Endometrial microvascular endothelial cells (primary cell): ENCODE results near the gene ADGRG7. TPM values are rescaled to one million over a fixed set of nuclear protein-coding genes. Genes with fewer than 3 reads are reported as not detected.
"Not testable (repeated sequence)": the region's sequence is repeated elsewhere in the genome, so short reads cannot be mapped to it uniquely, and the experiment has no call there.

Experiments
- in situ Hi-C: cut with HindIII; loops from 2 replicates; pipeline ENCODE4 v1.10.0; 2017; ENCODE audit warnings: low sequenced_read_pairs, low pct_unique_long_range_greater_than_20kb; ENCODE audit errors: inconsistent ontology term
- total RNA-seq: library from RNA; depleted of rRNA; stranded (reverse); fragments of >200 nt; gene quantifications from one replicate; pipeline ENCODE4 v1.2.3, GENCODE V29; 2015; ENCODE audit errors: inconsistent ontology term

The ADGRG7 gene, protein sequence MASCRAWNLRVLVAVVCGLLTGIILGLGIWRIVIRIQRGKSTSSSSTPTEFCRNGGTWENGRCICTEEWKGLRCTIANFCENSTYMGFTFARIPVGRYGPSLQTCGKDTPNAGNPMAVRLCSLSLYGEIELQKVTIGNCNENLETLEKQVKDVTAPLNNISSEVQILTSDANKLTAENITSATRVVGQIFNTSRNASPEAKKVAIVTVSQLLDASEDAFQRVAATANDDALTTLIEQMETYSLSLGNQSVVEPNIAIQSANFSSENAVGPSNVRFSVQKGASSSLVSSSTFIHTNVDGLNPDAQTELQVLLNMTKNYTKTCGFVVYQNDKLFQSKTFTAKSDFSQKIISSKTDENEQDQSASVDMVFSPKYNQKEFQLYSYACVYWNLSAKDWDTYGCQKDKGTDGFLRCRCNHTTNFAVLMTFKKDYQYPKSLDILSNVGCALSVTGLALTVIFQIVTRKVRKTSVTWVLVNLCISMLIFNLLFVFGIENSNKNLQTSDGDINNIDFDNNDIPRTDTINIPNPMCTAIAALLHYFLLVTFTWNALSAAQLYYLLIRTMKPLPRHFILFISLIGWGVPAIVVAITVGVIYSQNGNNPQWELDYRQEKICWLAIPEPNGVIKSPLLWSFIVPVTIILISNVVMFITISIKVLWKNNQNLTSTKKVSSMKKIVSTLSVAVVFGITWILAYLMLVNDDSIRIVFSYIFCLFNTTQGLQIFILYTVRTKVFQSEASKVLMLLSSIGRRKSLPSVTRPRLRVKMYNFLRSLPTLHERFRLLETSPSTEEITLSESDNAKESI
- not detected for total RNA-seq

DNA sequence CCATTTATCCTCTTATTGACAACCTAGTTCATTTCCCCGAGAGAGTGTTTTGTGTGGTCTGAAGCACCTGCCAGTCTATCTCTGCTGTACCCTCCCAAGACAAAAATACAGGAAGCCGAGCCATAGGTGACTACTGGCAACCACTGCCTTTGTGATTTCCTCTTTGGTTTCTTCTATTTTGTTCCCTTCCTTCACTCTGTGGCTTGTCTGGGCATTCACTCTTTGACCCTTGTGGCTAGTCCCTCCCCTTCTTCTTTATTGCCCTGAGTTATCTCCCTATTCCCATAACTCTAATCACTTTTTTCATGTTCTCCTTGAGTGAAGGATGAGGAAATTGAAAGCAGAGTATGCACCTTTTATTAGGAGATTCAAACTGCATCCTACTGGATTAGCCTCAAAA, at the start of gene ADGRG7:
Gene ADGRG7, plus strand, starts transcription at position 297 of the 400 bp plus-strand sequence. CDS start 256 bp downstream, outside the sequence.
- in situ Hi-C loops: no loop called here

DNA sequence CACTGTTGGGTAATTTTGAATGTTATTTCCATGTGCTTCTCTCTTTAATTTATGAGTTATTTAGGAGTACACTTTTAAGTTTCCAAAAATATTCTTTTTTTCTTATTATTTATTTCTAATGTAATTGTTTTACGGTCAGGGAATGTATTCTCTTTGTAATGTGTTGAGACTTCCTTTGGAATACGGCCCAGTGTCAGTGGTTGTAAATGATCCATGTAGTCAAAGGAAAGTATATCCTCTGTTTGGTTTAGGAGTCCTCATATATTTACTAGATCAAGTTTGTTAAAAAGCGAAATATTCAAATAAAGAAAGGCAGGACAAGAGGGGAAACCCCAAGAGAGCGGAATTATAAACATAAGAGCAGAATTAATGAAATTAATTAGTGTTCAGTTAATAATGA, 49.0 kb upstream of the ADGRG7 start:
- in situ Hi-C loops: no loop called here

DNA sequence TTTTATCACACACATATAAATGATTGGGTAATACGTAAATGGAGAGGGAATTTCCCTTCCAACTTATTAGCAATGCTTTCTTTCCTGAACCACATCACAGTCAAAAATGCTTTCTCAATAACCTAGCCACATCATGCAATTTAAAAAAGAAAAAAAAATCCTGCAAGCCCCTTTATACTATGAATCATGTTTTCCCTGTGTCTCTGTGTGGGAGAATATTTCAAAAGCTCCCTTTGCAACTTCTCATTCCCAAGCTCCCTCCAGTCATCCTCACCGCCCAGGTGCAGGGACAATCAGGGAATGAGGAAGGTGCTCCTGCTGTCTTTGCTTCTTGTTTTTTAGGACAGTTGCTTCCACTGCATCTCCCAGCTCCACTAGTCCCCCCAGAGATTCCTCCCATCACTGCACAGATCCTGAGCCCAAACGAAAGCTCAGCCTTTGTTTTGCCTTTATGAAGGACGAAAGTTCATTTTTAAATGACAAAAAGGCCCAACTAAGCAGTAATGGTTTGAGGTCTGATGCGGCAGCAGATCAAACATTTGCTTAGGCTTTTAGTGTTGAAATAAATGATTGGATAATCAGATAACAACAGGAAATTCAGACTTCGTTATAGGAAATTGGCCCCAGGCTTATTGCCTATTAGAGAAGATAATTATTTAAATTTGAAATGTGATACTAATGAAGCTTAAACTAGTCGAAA, 47.8 kb upstream of the ADGRG7 start:
- in situ Hi-C loops: no loop called here

DNA sequence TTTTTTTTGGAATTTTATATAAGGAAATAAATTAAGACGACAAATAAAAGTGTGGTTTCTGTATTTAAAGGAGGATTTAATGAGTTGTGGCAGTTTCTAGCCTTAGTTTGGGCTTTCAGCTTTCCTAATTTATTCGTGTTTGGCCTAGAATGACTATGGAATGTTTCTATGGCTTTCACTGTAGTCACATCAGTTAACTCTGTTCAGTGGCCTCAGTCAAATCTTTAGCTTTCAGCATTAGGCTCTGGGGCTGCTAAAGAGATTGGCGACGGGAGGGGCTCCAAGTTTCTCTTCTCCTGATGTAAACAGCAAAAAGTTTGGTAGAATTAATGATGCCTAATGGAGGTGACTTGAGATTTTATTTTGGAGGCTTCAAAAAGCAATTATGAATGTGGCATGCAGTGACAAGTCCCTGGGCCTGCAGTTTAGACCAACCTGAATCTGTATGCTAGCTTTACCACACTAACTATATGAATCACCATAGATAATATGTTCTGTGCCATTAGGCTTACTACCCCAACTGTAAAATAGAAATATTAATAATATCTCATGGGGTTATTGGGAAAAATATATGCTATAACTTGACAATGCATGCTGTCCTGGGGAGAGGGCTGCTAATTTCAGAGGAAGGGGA, 47.1 kb upstream of the ADGRG7 start:
- in situ Hi-C loops: no loop called here

DNA sequence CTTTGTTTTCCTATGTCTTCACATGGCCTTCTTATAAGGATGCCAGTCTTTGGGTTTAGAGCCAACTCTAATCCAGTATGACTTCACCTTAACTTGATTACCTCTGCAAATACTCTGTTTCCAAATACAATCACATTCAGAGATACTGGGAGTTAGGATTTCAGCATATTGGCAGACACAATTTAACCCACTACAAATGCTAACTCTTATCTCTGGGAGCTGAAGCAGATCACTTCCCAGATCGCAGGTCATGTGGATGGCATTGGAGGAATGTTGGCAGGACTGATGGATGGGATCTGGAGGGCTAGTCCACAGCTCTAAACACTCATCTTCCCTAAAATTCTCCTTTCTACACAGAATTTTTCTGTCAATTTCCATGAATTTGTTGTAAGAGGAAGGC, 46.2 kb upstream of the ADGRG7 start:
- in situ Hi-C loops: no loop called here

DNA sequence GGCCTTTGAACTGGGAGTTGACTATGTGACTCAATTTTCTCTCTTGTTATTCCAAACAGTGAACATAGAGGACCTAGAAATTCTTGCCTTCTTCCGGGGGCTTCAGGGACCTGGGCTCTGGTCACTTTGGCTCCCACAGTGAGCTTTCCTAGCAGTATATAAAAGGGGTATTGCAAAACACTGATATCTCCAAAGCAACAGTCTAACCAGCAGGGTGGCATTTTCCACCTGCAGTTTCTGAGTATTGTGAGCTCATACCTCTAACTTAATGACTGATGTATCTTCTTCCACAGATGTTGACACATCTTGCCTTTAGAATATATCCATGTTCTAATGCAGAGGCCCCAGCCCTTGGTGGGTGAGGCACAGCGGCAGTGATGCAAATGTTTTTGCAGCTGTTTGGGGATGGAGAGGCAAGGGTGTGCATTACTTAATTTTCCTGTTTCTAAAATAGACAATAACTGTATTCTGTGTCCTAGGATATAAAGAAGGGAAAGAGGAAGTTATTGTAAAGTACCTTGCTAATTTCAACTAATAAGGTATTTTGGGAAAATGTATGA, 45.7 kb upstream of the ADGRG7 start:
- in situ Hi-C loops: no loop called here

DNA sequence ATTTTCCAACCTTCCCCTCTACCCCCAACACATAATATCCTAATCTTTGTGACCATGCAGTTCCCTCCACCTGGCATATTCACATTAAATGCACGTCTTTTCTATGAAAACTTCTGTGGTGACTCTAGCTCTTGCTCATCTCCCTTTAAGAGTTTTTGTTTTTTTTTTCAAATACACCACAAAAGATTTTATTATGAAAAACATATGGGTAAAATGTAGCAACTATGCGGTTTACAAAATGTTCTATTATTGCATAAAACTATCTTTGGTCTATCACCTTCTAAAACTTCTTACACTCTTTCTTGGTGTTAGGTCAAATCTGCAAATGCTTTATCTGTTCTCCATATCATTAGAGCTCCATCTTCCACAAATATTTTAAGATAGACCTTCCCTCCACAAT, 38.6 kb upstream of the ADGRG7 start:
- in situ Hi-C loops: no loop called here

DNA sequence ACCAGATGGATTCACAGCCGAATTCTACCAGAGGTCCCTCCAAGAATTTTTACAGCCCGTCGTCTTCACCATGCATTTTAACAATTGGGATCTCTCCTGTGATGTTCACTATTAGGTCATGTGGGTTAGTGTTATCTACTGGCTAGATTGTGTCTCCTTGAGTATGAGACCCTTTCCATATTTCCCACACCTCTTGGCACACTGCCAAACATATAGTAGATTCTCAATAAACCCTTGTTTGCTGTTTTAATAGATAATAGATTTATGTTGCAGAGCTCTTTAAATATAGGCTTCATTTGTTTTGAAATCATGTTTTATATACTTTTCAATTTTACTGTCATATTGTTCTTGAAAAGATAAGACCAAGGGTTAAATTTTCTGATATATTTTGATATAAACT, 34.9 kb upstream of the ADGRG7 start:
- in situ Hi-C loops: no loop called here

DNA sequence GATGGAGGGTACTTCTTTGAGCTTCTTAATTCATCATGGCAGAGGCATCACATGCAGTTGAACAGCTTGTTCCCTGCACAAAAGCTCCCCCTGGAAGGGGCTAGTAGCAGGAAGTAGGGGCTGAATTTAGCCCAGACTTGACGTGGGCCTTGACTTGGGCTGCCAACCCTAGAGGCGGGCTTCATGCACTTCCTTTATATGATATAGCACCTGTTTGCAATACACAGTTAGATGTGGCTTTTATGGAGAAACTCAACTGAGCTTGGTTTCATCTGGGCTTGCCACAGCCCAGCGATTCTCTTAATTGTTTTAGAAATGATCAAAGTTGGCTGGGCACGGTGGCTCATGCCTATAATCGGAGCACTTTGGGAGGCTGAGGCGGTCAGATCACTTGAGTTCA, 33.7 kb upstream of the ADGRG7 start:
- in situ Hi-C loops: no loop called here

DNA sequence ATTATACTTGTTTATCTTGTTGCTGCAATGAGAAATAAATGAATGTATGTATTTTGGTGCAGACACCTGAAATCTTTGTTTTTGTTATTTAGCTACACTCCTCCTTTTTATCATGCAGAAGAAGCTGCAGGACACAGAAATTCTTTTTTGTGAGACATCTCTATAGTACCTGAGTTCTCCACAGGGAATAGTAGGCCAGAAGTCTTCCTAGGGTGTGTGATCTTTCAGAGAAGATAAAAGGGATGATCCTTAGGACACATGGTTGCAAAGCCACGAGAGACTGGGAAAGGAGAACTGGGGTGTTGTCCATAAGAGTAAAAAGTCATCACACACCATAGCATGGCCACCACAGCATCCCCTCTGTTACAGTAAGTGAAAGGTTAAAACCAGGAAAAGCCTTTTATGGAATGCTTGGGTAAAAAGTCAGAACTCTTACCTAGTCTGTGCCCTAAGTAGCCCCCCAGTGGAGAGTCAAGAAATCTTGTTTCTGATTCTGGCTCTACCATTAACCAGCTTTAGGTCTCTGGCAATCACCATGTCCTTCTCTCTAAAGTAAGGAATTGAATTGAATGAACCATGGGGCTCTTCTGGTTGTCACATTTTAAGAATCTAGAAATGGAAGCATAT, 31.9 kb upstream of the ADGRG7 start:
- in situ Hi-C loops: no loop called here

DNA sequence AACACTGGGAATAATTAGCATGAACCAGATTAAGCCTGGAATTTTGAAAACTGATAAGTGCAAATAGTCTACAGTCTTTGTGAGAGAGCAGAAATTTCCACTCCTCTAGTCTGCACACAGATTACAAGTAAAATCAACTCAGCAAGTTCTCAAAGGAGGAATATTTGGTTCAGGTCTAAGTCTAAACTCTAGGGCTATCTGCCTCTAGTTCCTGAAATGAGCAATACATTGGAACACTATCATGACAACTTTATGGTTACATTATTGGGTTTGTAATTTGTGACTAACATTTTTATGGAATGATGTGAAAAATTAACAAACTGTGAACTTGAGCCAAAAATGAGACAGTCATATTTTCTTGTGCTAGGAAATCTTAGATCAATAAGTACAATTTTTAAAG, 30.8 kb upstream of the ADGRG7 start:
- in situ Hi-C loops: no loop called here

DNA sequence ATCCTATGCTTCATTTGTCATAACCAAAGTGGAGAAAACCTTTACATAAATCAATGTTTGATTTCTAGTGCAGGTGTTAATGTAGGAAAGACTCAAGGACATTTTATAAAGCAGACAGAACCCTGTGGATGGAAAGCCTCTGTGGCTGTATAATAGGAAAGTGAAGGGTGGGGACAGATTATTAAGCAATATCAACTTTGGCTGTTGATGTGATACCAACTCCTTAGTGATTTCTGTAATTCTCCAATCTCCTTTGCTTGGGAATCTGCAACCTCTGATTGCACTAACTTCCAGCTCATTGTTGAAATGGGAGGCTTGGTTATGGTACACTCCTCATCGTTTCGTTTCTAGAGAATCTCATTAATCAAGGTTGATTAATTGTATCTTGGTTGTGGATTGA, 29.3 kb upstream of the ADGRG7 start:
- in situ Hi-C loops: no loop called here

DNA sequence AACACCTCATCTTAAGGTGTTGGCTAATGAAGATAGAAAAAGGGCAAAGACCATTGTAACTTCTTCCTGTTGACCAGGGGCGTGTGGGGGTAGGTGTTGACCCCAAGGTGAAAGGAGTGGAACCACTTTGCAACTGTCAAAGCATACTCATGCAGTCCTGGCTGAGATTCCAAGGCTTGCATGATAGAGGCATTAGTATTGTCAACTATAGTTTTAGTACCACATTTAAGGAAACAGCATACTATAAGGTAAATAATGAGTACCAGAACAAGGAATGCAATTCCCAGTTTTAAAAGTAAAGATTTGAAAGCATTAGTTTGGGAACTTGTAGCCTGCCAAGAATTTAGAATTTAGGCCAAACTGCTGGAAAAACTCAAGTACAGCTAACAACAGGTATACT, 27.8 kb upstream of the ADGRG7 start:
- in situ Hi-C loops: no loop called here

DNA sequence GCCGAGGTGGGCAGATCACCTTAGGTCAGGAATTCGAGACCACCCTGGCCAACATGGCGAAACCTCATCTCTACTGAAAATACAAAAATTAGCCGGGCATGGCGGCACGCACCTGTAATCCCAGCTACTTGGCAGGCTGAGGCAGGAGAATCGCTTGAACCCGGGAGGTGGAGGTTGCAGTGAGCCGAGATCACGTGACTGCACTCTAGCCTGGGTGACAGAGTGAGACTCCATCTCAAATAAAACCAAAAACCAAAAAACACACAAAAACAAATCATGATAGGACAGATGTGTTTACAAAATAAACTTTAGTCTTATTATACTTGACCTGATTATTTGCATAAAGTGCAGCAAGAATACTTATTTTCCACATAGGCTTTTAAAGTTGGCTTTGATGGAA, 27.2 kb upstream of the ADGRG7 start:
- in situ Hi-C loops: not testable (repeated sequence)

DNA sequence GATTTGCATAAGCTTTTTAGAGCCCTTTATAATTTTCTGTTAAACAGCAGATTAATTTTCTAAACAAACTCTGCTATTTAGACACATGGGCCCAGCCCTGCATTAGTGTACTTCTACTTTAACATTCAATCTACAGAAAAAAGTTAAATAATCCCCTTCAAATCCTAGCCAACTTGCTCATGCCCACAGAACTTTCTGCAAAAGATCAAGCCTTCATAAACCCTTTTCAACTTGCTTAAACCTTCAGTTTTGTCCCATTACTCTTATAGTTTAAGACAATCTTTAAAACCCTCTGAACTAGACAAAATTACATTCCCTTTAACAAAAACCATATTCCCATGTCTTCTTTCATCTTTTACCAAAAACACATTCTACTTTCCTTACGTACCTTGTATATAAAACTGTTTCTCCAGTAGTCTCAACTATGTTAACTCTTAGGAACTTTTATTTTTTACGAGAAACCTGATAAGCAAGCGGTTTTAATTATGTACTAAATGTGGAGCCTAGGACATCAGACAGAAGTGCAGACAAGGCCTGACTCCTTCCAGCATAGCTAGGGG, 25.2 kb upstream of the ADGRG7 start:
- in situ Hi-C loops: no loop called here

DNA sequence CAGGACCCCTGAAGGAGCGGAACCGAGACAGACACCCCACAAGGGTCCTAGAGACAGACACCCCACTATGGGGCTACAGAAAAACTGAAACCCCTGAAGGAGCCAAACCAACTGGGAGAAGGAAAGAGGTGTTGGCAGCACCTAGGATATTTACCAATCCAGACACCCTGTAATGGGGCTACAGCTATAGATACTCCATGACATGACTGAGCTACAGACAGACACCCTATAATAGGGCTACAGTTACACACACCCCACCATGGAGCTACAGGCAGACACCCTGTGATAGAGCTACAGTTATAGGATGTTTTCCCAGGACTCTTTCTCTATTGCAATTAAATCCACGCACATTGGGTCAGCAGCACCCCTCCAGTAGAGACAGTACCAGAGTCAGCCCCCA, 22.6 kb upstream of the ADGRG7 start:
- in situ Hi-C loops: no loop called here

DNA sequence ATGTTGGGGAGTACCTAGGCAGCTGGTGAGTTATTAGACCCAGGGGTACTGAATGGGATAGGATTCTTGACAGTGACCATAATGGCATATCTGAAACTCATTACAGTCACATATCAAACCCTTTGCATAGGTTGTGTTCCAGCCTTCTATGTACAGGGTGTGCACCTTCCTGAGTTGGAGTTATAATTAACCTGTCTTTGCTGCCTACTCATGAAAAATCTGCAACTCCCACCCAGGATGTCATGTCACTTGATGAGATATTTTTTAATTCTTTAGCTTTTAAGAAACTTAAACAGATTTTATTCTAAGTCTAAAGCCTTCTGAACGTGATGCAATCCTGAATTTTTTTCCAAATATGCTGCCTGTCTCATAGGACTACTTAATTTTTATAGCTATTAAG, 21.1 kb upstream of the ADGRG7 start:
- in situ Hi-C loops: no loop called here

DNA sequence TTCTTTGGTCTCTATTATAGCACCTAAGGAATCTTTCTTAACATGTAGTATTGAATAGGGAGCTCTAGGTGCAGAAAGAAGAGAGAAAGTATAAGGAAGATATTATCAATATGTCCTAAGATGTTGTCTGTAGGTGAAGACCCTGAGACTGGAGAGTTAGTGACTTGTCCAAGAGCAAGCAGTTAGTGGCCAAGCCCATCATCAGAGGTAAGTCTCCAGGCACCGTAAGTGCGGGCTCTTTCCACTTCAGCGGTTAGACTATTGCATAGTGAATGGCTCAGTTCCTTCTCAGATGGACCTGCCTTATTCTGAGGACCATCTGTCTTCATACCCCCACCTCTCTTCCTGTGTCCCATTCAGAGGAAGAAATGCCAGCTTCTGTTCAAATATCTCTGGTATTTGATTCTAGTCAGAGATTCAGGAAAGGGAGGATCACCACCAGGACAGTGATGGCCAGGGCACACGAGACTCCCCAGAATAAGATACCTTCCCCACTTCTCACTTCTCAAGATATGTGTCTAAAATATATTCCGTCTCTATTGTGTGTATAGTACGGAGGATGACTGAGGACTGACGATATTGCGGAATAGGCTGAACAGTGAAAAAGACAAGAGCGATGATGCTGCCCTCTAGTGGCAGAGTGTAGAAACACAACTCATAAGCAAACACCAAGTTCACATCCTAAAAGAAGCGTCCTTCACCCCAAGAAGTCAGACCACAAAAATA, 19.1 kb upstream of the ADGRG7 start:
- in situ Hi-C loops: no loop called here
